Stimulated activated CD8-positive, alpha-beta memory T cell treated with anti-CD3 and anti-CD28 coated beads, Interleukin-15, amount 100 ng/mL, for 1 hour (primary cell): ENCODE measurements around the gene PLEKHM3.

Experiments
- DNase-seq: peaks from one replicate; pipeline ENCODE4 v3.0.0-alpha.2; 2020; ENCODE audit warnings: low read depth

PLEKHM3 gene

DNA sequence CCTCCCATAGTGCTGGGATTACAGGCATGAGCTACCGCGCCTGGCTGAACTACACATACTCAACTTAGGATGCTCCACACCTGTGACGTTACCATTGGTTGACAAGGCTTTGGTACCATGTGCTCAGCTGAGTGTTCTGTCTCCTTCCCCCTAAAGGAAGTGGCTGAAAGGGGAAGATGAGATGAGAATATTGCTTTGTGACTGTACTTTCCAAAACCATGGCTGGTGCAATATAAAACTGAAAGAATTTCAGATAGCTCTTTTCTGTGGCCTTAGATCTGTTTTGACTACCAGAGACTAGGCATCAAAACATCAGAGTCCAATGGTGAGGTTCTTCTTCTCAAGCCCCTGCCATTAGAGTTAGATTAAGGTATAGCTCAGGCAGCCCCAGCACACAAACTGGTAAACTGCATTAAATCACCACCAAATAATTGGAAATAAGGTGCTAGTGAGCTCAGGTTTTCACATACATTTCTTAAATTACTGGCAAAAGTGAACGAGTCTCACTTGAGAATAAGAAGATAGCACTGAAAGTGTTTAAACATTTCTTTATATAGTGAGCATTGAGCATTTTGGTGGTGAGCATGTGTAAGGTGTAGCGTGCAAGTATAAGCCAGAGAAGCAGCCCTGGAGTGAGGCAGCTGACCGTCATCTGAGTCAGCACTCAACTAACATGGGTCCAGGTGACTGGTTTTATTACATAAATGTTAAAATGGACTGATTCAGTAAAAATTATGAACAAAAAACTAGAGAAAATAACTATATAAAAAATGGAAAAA lies 142.1 kb downstream of the PLEKHM3 start:
- DNase-seq, result no peak

DNA sequence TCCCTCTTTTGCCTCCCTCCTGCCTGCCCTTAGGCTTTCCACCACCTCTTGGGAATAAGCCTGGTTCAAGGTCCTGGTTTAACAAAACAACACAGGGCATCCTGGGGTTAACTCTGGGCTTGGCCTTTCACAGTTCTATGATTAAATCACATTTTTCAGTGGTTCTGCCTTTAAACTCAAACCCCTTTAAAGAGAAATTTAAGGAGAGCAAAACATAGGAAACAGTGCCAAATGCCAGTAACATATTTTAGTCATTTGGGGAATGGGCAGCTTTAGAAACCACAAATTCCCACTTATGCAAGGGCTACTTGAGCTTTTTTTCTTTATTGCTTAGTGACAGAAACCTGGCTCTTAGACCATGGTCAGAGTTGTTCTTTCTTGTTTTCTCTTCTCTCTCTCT lies 143.4 kb downstream of the PLEKHM3 start:
- no peak for DNase-seq

DNA sequence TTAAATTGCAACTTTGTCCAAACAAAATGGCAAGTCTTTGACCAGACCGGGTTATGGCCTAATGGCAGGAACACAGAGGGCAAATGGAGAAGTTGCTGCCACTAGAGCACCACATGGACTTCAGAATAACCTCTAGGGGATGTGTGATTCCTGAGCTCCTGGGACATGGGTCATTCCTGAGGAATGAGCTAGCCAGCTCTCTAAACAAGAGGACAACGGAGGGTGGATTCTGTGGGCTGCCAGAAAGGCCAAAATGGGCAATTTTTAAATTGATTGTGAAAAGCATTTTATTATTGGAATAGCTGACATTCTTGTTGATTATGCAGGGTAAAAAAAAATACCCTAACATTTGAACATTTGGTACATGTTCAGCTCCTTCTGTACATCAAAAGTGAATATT lies 145.8 kb downstream of the PLEKHM3 start:
- DNase-seq, result no peak

DNA sequence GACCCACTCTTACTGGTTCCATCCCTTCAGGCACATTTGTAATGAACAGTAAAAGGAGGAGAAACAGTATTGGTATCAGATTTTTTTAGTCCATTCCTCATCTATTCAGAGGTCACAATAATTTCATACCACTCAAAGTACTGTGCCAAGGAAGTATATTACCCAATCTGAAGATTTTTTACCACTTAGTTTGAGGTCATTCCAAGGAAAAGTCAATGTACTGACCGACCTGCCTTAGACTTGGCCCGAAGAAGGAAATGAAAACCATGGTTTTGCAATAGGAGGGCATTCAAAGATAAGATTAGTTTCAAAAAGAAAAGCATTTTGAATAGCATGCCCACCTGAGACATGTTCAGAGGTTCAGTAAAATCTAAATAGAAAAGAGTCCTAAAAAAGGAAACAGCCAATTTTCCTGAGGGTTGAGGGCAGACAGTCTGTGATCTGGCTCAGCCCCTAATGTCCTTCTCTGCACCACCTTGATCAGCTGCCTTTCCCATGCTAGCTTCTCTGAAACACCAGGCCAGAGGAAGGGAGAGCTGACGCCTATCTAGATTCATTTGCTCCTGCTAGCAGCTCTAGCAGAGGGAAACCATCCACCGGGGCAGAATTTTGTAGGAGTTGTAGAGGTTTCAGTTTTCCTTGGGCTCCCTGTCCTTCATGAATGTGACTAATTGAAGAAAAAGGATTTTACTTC lies 148.3 kb downstream of the PLEKHM3 start:
- no peak for DNase-seq

DNA sequence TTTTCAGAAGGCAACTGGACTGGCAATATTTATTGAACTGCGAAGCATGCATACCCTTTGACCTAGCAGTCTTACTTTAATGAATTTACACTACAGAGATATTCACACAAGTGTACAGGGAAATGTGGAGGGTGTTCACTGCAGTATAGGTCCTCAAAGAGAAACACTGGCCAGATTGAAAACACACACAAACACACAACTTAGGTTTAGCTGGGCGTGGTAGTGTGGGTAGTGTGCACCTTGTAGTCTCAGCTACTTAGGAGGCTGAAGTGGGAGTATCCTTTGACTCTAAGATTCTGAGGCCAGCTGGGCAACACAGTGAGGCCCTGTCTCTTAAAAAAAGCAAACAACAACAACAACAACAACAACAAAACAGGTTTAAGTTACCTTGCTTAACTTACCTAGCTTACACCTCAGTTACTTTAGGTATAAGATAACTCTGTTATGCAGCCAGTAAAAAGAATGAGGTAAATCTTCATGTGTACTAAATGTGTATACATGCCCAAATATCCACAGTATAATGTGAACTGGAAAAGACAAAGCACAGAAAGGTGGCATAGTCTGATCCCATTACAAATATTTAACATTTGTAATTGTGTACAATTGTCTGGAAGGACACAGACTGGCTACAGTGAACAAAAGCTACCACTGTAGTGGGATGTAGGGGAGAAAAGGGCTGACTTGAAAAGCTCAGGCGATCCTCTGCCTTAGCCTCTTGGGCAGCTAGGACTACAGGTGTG lies 149.7 kb downstream of the PLEKHM3 start:
- no peak for DNase-seq

DNA sequence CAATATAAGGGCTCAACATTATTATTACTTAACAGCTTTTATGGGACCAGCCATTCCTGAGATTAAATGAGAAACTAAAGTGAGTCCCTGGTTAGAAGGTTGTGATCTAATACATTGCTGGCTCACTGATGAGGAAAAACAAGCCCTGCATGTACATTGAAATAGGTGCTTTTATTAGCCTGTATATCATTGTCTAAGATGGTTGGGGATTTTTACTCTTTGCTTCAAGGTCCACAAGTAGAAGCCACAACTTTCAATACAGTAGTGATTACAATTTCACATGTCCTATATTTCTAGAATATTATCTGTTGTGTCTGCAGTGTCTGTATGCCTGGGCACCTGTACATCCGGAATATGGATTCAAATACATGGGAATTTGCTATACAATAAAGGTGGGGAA lies 151.5 kb downstream of the PLEKHM3 start:
- DNase-seq, result no peak

DNA sequence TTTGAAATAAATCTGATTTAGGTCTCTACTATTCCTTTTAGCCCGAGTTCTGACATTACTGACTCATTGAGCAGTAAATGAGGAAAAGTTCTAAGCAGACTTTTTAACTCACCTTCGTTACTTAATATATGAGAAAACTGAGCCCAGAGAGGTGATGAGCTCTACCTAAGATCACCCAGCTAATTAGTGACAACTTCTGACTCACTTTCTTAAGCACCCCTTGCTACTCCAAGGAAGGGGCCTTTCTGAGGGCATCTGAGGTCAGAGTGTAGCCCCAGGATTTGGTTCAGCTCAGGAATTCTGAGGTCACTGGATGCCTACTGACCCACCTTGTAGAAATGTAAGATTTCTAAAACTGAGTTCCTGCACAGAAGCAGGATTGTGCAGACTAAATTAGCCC lies 153.4 kb downstream of the PLEKHM3 start:
- no peak for DNase-seq

DNA sequence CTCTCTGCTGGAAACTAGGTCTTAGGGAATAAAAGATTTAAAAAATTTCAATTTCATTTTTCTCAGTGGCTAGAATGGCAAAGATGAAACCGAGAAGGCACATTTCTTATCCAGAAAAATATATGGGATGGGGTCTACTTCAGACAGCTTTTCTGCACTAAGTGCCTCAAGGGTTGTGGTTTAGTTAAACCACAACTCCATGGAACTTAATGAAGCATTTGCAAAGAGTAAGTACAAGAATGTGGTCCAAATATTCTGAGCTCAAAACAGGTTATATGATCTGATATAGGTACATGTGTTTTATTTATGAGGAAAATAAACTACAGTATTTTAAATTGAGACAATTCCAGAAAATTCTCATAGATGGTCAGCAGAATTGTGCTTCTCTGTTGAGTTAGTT lies 153.8 kb downstream of the PLEKHM3 start:
- no peak for DNase-seq

DNA sequence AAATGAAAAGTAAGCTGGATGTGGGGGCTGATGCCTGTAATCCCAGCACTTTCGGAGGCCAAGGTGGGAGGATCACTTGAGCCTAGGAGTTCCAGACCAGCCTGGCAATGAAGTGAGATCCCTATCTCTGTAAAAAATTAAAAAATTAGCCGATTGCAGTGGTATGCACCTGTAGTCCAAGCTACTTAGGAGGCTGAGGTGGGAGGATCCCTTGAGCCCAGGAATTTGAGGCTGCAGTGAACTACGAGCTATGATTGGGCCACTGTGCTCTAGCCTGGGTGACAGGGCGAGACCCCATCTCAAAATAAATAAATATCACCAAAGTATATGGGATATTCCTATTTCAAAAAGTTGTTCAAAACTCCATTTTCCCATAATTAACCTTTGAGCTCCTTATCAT lies 154.5 kb downstream of the PLEKHM3 start:
- no peak for DNase-seq

DNA sequence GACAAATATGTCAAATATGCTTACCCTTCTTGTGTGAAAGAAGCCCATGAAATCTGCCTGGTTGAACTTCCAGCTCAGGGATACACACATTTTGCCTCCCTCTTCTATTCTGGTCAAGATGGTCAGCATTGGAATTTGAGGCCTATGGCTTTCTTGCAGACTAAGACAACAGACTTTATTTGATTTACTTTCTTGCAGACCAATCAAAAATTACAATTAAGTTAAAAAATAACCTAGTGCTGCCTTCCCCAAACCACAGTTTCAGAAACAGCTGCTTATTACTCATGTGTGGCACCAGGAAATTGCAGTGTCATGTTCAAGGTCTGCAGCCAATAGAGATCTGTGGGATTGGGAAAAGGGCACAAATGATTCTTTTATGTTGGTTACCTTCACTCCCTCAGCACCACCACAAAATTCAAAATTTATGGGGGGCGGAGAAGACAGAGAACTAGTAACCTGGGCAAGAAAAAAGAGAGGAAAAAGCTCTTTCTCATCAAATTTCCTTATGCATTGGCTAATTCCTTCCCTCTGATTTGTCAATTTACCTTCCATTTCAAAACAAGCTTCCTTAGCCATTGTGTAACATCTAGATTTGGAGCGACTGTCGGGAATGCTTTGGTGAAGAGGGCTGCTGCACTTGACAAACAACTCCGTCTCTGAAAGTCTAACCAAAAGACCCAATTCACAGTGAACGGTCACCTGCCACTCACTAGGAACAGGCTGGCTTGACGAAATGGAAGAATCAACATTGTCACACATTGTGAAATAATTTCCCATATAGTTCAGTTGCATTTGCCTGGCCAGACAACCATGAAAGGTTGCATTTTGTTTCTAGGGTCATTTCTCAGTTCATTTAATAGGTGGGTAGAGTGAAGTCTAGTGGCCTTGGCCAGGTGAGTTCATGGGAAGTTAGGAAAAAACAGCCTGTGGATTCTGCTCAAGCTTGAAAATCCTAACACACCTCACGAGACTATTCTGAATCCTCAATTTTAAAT lies 155.2 kb downstream of the PLEKHM3 start:
- DNase-seq, result no peak

DNA sequence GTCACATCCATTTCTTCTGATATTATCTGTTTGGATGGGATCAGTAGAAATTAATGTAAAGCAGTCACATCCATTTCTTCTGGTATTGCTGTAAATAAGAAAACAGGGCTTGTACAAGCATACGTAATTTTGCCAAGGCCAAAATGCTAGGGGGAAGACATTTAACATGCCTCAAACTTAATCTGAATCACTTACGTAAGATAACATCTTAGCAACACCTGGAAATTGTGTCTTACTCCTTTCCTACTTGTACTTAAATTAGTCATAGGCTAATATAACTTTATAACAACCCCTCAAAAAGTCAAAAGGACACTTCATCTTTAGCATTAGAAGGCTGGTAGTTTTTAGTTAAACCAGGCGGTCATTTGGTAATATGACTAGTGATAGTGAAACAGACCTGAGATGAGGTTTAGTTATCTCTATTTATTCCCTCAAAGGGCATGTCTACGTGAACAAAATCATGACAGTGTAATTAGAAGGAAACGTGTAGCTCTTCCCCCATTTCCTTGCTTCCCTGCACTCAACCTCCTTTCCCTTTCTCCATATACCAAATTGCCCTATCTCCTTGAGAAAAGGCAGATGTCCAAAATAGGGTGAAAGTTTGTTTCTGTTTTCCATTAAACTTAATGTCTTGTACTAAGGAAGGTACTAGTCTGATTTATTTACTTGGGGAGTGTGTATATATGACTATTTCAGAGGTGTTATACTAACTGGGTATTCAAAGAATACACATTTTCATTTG lies 156.3 kb downstream of the PLEKHM3 start:
- DNase-seq, result no peak

DNA sequence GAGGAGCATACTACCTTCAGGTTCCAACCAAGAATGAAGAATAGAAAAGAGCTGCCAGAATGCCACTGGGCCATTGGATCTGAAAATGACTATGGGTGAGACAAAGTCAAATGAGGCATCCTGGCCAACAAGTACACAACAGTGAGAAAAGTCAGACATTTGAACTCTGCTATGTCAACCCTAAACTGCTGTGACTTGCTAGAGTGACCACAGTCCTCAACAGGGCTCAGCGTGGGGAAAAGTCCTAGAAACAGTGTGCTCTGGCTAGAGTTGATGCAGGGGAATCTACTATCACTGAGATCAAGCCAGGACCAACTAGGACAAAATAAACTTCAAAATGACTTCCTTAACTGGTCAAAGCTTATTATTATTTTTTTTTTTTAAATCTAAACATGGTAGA lies 157.4 kb downstream of the PLEKHM3 start:
- no peak for DNase-seq

DNA sequence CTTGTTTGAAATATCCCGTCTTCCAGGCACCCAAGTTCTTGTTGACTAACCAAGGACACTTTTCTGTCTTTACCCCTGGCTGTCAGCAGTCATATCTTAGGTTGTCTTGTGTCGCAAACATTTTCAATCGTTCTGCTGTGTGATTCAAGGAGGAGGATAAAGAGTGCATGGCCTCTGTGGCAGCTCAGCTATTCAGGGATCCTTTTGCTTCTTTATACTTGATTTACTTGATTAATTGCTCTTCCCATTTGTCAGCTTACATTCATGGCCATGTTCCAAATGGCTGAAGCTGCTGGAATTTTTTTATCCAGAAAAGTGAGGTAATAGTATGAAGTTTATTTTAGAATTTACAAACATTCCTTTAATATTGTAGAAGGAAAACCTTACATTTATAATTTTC lies 158.3 kb downstream of the PLEKHM3 start:
- no peak for DNase-seq

DNA sequence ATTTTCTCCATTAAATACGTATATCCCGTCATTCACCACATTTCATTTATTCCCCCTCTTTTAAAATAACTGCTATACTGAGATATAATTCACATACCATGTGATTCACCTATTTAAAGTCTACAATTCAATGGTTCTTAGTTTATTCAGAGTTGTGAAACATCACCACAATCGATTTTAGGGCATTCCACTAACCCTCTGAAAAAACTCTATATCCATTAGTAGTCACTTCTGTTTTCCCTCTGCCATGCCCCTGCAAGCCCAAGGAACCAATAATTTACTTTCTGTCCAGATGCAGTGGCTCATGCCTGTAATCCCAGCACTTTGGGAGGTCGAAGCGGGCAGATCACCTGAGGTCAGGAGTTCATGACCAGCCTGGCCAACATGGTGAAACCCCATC lies 160.1 kb downstream of the PLEKHM3 start:
- no peak for DNase-seq

DNA sequence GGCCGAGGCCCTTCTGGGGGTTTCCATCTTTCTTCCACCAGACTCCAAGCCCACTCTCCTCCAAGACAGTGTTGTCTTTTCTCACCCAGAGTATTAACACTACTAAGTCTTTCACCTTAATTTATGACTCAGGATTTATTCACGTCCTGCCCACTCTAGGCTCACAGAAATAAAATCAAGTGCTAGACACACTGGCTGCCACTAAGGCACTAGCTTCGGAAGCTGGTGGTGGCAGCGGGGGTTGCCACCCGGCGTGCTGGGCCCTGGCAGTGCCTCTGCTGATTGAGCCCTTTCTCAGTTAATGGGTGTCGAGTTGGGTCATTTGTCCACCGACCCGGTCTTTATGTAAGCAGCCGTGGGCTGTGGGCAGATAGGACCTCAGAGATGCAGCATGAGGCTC lies 162.0 kb downstream of the PLEKHM3 start:
- DNase-seq, result no peak

DNA sequence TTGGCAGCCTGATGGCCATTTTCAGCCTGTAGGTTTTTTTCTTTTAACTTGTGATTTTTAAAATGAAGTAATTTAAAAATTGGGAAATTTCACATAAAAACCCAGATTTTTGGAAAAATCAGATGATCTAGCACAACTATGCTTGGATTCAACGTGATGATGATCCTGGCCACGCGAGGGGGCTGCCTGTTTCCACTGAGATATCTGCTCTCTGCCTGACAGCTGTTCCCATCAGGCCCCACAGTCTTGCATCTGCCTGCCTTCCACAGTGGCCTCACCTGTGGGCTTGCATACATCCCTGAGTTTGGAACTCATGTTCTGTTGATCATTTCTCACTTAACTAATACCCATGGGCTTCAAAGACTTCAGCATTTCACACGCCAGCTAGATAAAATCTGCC lies 163.5 kb downstream of the PLEKHM3 start:
- no peak for DNase-seq

DNA sequence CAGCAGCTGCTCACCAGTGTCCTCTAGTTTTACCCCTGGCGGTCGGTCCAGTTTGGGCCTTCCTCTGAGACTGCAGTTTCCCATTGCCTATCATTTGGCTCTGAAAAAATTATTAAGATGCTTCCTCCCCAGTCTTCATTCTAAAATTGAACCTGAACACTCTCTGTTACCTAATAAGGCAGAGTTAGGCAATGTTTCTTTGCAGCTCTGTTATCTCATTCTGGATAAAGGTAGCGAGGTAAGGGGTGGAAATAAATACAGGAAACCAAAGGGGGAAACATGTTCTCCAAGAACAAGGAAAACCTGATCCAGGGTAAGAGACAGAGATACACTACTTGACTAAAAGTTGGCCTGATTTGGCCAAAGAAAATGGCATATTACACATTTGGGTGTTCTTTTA lies 164.6 kb downstream of the PLEKHM3 start:
- DNase-seq, result no peak

DNA sequence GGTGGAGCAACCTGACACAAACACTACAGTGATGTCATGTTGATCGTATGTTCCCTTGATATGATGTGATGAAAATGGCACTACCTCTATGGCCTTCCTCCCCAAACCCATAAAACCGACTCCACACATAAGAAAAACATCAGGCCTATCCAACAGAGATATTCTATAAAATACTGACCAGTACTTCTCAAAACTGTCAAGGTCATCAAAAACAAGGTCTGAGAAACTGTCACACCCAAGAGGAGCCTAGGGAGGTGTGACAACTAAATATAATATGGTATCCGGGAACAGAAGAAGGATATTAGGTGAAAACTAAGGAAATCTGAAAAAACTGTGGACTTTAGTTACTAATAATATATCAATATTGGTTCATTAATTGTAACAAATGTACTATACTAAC lies 169.7 kb downstream of the PLEKHM3 start:
- DNase-seq, result no peak

DNA sequence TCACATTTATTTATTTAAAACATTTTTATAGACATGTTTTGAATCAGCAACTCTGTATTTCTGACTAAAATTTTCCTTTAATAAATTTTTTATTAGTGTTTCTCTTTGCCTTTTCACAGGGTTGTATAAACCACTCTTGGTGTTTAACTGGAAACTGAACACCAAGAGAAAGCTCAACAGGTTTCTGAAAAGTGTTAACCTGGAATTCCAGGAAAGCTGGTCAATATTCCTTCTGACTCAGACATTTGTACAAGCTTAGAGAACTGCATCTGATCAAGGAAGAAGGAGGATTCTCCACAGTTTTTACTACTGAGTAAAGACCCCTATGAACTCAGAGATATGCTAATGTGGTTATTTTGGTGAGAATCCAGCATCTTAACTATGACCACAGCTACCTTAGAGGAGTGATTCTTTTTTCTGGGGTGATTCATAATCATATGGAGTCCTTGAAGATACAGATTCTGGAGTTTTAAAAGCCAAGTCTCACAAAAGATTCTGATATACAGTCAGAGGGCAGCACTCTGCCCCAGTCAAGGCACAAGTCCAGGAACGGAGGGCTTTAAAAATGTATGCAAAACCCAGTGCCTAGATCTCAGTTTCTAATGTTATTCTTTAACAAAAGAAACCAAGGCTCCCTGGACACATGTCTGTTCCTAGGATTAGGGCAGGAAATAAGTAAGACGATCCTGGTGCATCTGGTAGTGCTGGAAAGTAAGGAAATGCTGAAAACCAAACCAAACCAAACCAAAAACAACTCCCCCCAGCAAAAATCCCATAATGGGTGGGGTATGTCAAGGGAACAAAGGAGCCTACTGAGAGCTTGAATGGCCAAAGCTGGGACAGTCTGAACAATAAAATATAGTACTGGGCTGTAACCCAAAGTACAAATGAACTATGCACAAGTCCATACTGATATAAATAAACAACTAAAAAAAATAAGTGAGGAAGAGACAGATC lies 170.6 kb downstream of the PLEKHM3 start:
- no peak for DNase-seq

DNA sequence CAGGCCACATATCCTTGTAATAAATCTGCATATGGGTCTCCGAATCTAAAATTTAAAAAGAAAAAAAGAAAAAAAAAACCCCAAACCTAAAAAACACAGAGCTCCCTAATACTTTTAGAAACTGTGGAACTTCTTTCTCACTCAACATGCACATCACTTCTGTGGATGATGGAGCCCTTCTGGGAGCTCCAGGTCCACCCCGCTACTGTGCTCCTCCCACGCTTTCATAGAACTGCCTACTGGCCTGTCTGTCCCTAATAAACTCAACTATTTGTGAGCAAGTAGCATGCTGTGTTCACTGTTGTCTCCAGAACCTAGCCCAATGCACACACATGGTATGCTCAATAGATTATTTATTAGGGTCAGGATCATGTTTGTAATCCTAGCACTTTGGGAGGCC lies 172.5 kb downstream of the PLEKHM3 start:
- DNase-seq, result no peak
